ENCODE data around the gene UBASH3A.

UBASH3A gene

GRCh38 chr21:42373196-42373907 lies 30.4 kb upstream of the UBASH3A start:
- intact Hi-C loops (cut with DNase I), result no loop called here
- no peak for DNase-seq

- intact Hi-C loops (cut with DNase I), result no loop called here
- no peak for DNase-seq
Observed at GRCh38 chr21:42373908-42374455, 29.7 kb upstream of the UBASH3A start.

- intact Hi-C loops (cut with DNase I), result no loop called here
- DNase-seq, result no peak
Observed at GRCh38 chr21:42374457-42374856, 29.2 kb upstream of the UBASH3A start.

GRCh38 chr21:42374864-42375499 lies 28.7 kb upstream of the UBASH3A start:
- DNase-seq, result no peak
- intact Hi-C loops (cut with DNase I), result no loop called here

GRCh38 chr21:42375506-42375905 lies 28.2 kb upstream of the UBASH3A start:
- DNase-seq, result no peak
- intact Hi-C loops (cut with DNase I), result no loop called here

- DNase-seq, result no peak
- intact Hi-C loops (cut with DNase I), result no loop called here
Observed at GRCh38 chr21:42375966-42376337, 27.8 kb upstream of the UBASH3A start.

GRCh38 chr21:42376338-42376982 lies 27.2 kb upstream of the UBASH3A start:
- DNase-seq, result peak in 1 of 42 donors; percentile 25
- intact Hi-C loops (cut with DNase I), result no loop called here

- intact Hi-C loops (cut with DNase I), result no loop called here
- DNase-seq, result no peak
Observed at GRCh38 chr21:42377211-42377950, 26.3 kb upstream of the UBASH3A start.

- intact Hi-C loops (cut with DNase I), result no loop called here
- DNase-seq, result no peak
Observed at GRCh38 chr21:42377951-42378340, 25.8 kb upstream of the UBASH3A start.

- DNase-seq, result no peak
- intact Hi-C loops (cut with DNase I), result no loop called here
Observed at GRCh38 chr21:42378418-42378817, 25.3 kb upstream of the UBASH3A start.

GRCh38 chr21:42379426-42380215 lies 24.1 kb upstream of the UBASH3A start:
- no peak for DNase-seq
- intact Hi-C loops (cut with DNase I), result no loop called here

GRCh38 chr21:42381347-42381984 lies 22.2 kb upstream of the UBASH3A start:
- DNase-seq, result peak in 10 of 42 donors; percentile 4 to 45 (median 20)

GRCh38 chr21:42382915-42383314 lies 20.8 kb upstream of the UBASH3A start:
- no peak for DNase-seq
- intact Hi-C loops (cut with DNase I), result no loop called here

More at GRCh38 chr21:42381347-42381984, 22.2 kb upstream of the UBASH3A start:
- intact Hi-C loops (cut with DNase I), result no loop called here

GRCh38 chr21:42383331-42383730 lies 20.4 kb upstream of the UBASH3A start:
- DNase-seq, result no peak
- intact Hi-C loops (cut with DNase I), result no loop called here

- intact Hi-C loops (cut with DNase I), result no loop called here
- no peak for DNase-seq
Observed at GRCh38 chr21:42384156-42384945, 19.4 kb upstream of the UBASH3A start.

GRCh38 chr21:42384989-42385388 lies 18.7 kb upstream of the UBASH3A start:
- no peak for DNase-seq
- intact Hi-C loops (cut with DNase I), result no loop called here

- no peak for DNase-seq
- intact Hi-C loops (cut with DNase I), result no loop called here
Observed at GRCh38 chr21:42385619-42386018, 18.1 kb upstream of the UBASH3A start.

Measured in head of caudate nucleus (tissue), 42 donors.